Activated CD4-positive, alpha-beta T cell treated with anti-CD3 and anti-CD28 coated beads, Interleukin-2, amount 50 U/mL, for 24 hours (primary cell): ENCODE results near the gene ZNF683.
A peak's percentile ranks its signal among the peaks of the same experiment; 100 is the strongest.

Experiments used
- DNase-seq, 2 donors: peaks; one replicate each; pipeline ENCODE4 v3.0.0-alpha.2; 2020; ENCODE audit warnings: low read depth in 1 of 2, low spot score in 1 of 2

ZNF683 gene

DNA sequence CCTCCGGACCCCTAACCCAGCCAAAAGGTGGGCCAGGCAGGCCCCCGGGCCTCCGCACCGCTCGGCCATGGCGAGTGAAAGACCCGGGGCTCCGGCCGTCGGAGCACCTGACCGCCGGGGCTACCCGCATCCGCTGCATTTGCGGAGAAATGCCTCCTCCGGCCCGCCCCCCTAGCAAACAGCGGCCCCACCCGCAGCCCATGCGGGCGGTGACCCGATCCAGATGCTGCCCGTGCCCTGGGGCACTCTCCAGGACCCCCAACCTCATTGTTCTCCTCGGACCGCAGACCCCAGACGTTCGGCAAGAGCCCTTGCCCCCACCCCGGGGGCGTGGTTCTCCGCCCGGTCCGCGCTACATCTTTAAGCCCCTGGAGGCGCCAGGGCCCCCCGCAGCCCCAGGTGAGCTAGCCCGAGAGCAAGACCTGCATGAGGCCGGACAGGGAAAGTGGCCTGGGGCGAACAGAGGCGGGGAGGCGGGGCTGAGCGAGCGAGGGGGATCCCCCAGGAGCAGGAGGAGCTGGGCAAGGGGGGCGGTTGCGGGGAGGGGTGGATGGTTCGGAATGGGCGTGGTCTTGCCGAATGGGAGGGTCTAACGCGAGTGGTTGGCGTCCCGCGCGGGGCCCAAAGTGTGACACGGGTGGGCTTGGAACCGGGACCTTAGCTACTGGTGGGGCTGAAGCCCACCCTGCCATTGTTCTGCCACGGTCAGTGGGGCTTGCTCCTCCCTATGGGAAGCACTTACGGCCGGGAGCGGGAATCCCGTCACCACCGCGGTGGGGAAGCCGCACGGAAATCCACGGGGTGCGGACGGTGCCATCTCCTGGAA, 12.4 kb downstream of the ZNF683 start:
- peak in 1 of 2 donors; percentile 15 for DNase-seq

DNA sequence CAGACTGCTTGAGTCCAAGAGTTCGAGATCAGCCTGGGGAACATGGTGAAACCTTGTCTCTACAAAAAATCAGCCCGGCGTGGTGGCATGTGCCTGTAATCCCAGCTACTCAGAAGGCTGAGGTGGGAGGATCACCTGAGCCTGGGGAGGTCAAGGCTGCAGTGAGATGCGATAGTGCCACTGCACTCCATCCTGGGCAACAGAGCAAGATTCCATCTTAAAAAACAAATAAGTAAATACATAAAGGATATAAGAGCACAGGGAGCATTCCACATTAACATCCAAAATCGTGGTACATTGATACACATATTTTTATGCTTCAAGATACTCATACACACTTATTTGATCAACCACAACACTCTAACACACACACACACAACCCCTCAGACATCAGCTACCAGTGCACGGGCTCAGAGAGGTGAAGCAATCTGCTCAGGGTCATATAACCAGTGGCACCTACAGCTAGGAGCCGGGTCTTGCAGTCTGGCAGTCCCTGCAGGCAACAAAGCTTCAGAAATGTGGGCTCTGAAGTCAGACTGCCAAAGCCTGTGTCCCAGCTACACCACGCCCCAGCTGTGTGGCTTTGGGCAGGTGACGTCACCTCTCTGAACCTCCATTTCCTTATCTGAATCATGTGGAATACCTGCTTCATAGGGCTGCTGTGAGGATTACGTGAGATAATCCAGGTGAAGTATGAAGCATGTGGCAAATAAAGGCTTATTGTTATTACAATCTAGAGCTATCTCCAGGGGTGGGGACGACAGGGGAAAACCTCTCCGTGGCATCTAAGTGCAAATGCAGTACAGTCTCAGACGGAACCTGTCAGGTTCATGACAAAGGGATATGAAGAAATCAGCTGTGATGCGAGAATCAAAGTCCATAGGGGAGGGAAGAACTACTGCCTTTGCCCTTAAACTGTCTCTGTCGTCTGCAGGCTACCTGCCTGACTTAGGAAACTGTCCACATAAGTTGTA, 13.9 kb downstream of the ZNF683 start:
- DNase-seq, result peak in 1 of 2 donors; percentile 44

DNA sequence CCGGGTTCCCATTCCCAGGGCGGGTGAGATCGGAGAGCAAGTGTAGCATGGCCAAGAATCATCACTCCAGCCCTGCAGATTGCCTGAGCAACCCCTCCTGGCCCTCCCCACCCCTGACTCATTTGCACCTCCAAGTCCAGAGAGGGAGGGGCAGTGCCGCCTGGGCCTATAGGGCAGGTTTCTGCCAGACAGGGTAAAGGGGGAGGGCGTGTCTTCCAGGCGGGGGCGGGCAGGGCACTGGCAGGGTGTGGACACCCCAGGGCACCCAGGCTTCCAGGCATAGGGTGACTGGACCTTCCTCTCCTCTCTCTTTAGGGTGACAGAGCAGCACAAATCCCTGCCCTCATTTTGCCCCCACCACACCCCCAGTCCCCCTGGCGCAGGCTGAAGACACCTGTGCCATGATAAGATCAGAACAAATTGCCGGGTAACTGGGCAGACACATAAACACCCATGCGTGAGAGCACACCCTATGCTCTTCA, 15.4 kb downstream of the ZNF683 start:
- DNase-seq, result no peak

GRCh38 chr1:26356106-26356505, 16.4 kb downstream of the ZNF683 start:
- no peak for DNase-seq

DNA sequence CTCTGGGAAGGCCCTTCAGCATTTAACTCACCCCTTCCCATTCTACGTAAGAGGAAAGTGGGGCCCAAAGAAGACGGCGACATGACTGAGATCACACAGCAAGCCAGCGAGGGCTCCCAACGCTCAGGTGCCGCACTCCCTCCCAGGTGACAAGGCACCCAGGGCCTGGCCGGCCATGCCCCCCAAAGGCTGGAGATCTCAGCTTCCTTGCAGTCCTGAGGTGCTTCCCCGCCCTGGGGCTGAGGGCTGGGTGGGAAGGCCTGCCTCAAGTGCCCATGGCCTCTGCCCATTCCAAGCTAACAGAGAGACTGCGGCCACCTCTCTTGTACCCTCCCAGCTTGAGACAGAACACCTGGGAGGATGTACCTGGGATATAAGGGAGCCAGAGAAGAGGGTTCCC, 17.6 kb downstream of the ZNF683 start:
- DNase-seq, result no peak

DNA sequence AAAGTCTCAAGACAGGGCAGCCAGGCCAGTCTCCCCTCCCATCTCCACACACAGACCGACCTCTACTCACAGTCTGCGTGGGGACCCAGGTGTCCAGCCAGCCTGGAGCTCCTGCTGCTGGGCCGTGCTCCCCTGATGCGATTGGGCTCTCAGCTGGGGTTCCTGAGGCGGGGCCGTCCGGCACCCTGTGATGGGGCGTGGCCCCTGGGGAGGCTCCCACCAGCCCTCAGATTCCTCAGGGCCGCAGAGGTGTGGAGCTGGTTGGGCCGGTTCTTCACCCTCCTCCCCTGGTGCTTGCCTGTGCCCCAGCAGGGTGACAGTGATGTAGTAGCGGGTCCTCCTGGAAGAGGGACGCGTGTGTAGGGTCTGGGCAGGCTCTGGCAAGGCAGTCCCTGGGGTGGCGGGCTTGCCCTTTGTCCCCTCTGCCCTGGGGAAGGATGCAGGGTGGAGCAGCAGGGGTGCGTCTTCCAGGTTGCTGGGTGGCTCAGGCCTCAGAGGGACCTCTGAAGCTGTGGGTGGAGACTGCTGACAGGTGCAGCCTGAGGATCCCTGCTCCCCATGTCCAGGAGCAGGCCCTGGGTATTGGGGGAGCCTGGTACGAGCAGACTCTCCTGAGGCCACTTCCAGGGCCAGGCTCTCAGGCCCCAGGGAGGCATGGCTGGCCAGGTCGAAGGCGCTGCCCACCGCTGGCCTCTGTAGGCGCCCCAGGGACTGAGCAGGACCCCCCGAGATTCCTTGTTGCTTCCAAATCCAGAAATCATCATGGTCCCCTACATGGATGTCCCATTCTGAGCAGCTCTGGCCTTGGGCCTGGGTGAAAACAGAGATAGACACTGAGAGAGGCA, 18.4 kb downstream of the ZNF683 start, which contains the start of gene CRYBG2:
TSS of gene CRYBG2 (minus strand) at position 155 of the 845 bp plus-strand sequence. CDS start 7,473 bp downstream, outside the sequence.
- no peak for DNase-seq

GRCh38 chr1:26353210-26353859, 19.2 kb downstream of the ZNF683 start:
- no peak for DNase-seq

DNA sequence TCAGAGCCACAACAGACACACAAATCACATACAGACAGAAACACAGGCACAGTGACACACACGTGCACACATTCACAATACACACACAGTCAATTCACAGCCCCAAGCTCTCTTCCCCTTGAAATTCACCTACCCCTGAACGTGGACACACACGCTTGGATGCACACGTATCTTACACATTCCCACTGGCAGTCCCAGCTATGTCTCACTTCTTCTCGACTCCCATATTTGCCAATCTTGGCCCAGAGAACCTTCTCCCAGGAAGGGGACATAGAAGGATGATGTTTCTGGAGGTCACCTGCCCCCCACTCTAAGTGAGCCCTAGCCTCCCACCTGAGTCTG, 20.2 kb downstream of the ZNF683 start:
- DNase-seq, result no peak

- DNase-seq, result no peak
These were observed 20.8 kb downstream of the ZNF683 start for GRCh38 chr1:26351590-26352337.

DNA sequence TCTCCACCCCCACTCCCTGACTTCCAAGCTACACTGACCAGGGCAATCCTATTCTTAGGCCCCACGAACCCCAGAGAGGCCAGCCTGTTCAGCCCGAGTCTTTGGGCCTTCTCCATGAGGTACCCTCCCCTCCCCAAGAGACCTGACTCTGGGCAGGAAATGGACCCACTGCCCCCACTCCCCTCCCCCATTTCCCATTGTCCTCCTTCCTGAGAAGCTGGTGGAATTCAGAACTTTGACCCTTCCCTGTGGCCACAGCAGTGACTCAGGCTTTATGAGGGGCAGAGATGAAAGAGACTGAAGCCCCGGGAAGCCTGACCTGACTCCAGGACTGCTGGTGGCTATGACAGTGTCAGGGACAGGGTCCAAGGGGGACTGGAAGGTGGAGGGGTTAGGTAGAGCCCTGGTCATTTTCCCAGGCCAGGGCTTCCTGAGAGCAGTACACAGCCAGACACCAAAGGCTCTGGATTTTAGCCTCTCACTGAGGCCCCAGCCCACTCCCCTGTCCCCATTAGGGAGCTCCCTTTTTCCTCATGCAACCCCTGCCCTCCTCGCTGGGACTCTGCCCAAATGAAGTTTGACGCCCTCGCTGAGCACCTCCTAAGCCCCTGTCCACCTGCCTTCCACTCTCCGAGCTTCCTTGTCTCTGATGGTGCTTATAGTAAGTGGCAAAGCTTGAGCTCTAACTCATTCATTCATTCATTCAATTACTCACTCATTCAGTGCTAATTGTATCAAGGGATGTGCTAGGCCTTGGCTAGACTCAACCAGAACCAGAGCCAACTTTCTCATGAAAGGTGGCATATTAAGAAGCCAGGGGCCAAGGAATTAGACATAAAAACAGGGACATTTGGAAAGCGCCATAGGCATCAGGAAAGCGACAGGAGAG, 21.6 kb downstream of the ZNF683 start:
- DNase-seq, result no peak

DNA sequence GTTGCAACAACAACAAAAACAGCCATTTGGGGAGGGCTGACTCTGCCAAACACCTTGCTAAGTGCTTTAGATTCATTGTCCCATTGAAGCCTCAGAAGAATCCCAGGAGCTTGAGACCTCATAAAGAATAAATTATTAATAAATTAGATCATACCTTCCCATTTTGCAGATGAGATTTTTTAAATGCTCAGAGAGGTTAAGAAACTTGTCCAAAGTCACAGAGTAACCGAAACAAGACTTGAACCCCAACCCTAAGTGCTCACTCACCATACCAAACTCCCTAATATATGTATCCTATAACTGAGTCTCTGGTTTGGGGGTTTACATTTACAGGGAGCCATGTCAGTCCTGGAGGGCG, 22.2 kb downstream of the ZNF683 start:
- DNase-seq, result no peak

GRCh38 chr1:26349877-26350244, 22.7 kb downstream of the ZNF683 start:
- DNase-seq, result no peak

DNA sequence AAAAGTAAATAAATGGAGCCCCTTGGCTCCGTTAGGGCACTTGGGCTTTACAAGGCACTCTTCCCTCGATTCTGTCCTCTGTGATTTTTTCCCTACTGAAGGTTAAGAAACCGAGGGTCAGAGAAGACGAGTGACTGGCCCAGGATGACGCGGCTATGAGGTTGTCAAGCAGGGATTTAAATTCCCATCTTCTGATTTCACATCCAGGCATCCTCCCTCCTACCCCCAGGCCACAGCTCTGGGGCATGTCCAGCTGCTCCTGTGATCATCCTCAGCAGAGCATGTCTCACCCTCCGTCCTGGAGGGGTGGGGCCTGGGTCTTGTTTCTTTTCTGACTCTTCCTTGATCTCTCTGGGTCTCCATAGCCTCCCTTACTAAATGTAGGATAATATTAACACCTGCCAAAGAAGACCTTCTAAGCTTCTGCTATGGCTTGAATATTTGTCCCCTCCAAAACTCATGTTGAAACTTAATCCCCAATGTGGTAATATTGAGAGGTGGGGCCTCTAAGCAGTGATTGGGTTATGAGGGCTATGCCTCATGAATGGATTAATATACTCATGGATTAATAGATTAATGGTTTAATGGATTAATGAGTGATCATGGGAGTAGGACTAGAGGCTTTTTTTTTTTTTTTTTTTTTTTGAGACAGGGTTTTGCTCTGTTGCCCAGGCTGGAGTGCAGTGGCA, 23.2 kb downstream of the ZNF683 start:
- no peak for DNase-seq

DNA sequence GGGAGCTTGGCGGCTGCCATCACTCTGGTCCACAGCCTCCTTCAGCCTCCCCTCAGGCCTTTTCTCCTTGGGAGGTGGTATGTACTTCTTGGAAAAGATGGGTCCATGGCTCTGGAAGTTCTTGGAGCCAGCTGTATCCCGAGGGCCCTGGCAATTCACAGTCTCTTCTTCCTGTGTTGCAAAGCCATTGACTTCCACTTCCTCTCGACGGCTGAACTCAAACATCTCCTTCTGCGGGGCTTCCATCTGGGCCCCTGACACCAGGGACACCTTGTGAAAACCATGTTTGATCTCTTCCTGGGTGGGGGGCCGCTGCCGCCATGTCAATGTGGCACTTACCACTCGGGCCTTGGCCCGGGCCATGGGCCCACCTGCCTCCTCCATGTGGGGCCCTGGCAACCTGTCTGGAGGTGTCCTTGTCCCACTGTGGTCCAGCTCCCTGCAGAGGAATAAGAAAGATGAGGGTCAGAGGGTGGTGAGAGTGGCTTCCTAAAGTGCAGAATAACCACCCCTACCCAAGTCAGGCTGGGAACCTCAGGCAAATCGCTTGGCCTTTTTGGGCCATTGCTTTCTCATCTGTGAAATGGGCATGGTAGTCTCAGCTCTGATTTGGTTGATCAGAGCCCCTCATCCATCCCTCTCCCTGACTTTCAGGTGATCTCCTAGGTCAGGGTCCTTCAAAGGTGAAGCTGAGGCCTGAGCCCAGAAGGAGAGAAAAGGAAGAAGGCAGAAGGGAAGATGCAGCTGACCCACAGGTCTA, 26.1 kb downstream of the ZNF683 start:
- no peak for DNase-seq

DNA sequence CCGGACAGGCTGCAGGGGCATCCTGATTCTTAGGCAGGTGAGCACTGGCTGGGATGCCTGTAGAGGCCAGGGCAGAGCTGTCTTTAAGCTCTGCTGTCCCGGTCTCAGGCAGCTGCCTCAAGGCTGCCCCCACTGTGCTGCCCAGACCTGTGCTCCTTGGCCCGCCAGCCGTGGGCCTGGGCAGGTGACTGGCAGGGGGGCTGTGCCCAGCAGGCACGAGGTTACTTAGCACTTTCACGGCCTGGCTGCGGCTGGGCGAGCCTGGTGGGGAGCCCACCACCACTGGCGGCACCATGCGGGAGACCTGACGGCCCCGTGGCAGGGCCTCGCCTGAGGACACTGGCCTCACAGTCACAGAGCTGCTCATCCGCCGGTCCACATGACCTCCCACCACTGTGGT, 26.8 kb downstream of the ZNF683 start:
- DNase-seq, result no peak

GRCh38 chr1:26344147-26344920, 28.2 kb downstream of the ZNF683 start:
- DNase-seq, result no peak

- DNase-seq, result no peak
These were observed 32.5 kb downstream of the ZNF683 start for GRCh38 chr1:26340047-26340481.
